GM13976 (cell line): ENCODE measurements around the gene OTOP3.

Source experiments
- DNase-seq: peaks from one replicate; pipeline ENCODE4 v3.0.0; 2012; ENCODE audit warnings: low spot score
- CTCF ChIP-seq: IDR thresholded peaks from 2 replicates; pipeline ENCODE4 v1.5.1; 2012; ENCODE audit warnings: borderline replicate concordance, mild to moderate bottlenecking; ENCODE audit not compliant: insufficient read depth; ENCODE audit errors: extremely low read depth, missing control alignments, control extremely low read depth
- in situ Hi-C: fragments of 300-500 bp; cut with MboI; formaldehyde crosslinking; loops from one replicate; pipeline ENCODE4 v1.12.0; 2022; ENCODE audit warnings: low sequenced_read_pairs, mixed read lengths, inconsistent platforms; ENCODE audit not compliant: unreplicated experiment

The OTOP3 gene

DNA sequence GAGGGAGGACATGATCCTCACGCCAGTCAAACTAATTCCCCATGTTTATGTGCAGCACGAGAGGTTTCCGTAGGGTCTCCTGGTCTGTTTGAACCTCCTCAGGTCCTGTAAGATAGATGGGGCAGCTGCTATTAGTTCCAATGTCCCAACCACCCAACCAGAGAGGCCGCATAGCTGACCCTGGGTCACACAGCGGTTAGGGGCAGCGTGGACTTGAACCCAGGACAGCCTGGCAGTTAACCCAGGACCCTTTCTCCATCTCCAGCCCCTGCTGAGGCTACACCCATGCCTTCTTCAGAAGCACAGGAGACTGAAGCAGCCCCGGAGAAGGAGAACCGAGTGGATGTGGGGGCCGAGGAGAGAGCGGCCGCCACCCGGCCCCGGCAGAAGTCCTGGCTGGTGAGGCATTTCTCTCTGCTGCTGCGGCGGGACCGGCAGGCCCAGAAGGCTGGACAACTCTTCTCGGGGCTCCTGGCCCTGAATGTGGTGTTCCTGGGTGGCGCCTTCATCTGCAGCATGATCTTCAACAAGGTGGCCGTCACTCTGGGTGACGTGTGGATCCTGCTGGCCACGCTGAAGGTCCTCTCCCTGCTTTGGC, 5.5 kb downstream of the OTOP3 start:
- in situ Hi-C loops: no loop called here

DNA sequence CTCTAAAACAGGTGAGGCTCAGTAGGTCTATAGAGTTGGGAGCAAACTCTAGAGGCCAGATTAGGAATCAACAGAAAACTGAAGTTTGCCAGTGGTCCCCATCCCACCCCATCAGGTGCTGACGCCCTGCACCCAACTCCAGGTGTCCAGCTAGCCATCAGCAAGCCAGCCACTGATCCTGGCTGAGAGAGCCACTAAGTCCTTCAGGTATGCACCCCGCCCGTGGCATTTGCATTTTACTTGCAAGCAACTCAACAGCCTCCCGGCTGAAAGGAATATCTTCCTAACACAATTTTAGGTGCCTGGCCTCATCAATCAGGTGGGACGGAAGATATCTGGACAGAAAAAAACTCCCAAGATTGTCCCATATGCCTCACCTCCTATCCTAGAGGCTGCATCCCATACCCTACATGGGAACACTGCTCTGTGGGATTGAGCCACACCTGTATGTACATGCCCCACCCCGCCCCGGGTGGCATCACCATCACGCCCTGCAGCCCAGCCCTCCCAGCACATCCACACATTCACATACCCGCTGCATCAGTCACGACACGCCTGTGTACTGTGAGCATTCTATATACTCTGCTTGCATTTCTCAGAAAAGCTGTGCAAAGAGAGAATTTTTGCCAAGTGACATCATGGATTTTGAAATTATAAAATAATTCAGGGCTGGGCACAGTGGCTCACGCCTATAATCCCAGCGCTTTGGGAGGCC, 8.3 kb downstream of the OTOP3 start:
- no peak for TF ChIP-seq CTCF
- in situ Hi-C loops: no loop called here
- no peak for DNase-seq

More for the DNA sequence above, 5.5 kb downstream of the OTOP3 start:
- no peak for TF ChIP-seq CTCF
- no peak for DNase-seq

DNA sequence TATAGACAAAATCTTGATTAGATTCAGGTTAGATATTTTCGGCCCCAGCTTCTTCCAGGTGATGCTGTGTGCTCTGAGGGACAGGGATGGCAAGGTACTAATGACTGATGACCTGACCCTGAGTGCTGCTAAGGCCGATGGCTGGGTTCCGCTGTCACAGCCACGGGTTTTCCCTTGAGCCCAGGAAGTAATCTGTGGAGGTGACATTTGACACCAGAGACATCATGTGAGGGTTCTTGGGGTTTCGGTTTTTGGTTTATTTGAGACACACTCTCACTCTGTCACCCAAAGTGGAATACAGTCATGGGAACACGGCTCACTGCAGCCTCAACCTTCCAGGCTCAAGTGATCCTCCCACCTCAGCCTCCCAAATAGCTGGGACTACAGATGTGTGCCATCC, 9.8 kb downstream of the OTOP3 start:
- peak; percentile 85 for DNase-seq
- in situ Hi-C loops: no loop called here
- TF ChIP-seq CTCF: no peak

GRCh38 chr17:74946641-74947040, 10.9 kb downstream of the OTOP3 start:
- DNase-seq: no peak
- in situ Hi-C loops: no loop called here
- no peak for TF ChIP-seq CTCF

GRCh38 chr17:74947041-74947754, 11.5 kb downstream of the OTOP3 start:
- TF ChIP-seq CTCF: no peak
- DNase-seq: no peak
- in situ Hi-C loops: no loop called here

DNA sequence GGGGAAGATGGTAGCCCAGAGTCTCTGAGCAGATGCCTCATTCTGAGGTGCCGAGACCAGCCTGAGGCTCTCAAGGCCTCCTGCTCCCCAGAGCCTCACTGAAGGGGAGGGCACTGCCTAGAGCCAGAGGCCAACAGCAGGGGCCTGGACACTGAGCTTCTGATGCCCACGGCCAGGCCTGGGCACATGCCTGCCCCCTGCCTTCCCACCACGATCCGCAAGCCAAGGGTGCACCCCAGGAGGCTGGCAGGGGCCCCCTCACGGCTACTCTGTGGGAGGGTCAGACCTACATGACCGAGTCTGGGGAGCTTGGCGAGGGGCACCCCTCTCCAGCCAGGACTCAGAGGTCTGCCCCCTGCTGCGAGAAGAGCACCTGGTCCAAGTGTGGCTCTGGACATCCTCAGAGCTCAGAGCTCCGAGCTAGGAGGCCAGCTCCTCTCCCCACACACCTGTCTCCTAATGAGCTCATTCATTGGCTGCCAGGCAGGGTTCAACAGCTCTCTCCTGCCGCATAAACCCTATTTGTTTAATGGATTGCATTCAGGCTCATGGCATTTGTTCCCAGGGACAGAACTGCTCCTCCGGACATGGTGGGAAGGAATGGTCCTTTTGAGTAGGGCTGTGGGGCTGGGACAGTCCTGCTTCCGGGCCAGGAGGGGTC, 13.9 kb downstream of the OTOP3 start:
- TF ChIP-seq CTCF: no peak
- DNase-seq: no peak
- in situ Hi-C loops: no loop called here
